GM12873 (cell line): ENCODE measurements around the gene PTPN22.

ENCODE experiments used
- TF ChIP-seq, protein P1 (sequence below): IDR thresholded peaks from 2 replicates; pipeline ENCODE4 v1.5.1; 2012; ENCODE audit warnings: low read depth, mild to moderate bottlenecking, moderate library complexity, low read length, control low read depth; ENCODE audit not compliant: insufficient read depth; ENCODE audit errors: missing control alignments

Gene PTPN22

GRCh38 chr1:113886417-113887401 is 15.2 kb upstream of the PTPN22 start:
- TF ChIP-seq, protein P1, sequence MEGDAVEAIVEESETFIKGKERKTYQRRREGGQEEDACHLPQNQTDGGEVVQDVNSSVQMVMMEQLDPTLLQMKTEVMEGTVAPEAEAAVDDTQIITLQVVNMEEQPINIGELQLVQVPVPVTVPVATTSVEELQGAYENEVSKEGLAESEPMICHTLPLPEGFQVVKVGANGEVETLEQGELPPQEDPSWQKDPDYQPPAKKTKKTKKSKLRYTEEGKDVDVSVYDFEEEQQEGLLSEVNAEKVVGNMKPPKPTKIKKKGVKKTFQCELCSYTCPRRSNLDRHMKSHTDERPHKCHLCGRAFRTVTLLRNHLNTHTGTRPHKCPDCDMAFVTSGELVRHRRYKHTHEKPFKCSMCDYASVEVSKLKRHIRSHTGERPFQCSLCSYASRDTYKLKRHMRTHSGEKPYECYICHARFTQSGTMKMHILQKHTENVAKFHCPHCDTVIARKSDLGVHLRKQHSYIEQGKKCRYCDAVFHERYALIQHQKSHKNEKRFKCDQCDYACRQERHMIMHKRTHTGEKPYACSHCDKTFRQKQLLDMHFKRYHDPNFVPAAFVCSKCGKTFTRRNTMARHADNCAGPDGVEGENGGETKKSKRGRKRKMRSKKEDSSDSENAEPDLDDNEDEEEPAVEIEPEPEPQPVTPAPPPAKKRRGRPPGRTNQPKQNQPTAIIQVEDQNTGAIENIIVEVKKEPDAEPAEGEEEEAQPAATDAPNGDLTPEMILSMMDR = no peak

- TF ChIP-seq, protein P1 = no peak
Measured at GRCh38 chr1:113881661-113882060, 10.1 kb upstream of the PTPN22 start.

GRCh38 chr1:113879739-113880038 is 8.2 kb upstream of the PTPN22 start:
- TF ChIP-seq, protein P1 = no peak

DNA sequence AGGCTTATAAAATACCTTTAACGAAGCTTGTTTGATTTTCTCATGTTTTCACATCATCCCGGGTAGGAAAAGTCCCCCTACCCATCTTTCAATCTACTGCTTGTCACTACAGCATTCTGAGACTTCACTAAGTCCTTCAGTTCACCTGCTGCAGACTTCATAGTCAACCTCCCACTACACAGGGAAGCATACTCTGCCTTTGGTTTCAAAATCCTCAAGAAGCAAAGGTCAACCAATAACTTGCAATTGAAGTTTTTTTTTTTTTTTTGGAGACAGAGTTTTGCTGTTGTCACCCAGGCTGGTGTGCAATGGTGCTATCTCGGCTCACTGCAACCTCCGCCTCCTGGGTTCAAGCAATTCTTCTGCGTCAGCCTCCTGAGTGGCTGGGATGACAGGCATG is 4.7 kb upstream of the PTPN22 start:
- TF ChIP-seq, protein P1 = no peak

GRCh38 chr1:113875714-113876113 is 4.2 kb upstream of the PTPN22 start:
- TF ChIP-seq, protein P1 = no peak

GRCh38 chr1:113874012-113874879 is 2.7 kb upstream of the PTPN22 start:
- TF ChIP-seq, protein P1 = peak; percentile 73
